GM12872 (cell line): Measurements from ENCODE around the gene PPP1R14D.
A peak's percentile ranks its signal among the peaks of the same experiment; 100 is the strongest.

Experiments
- TF ChIP-seq, protein P1 (sequence below): IDR thresholded peaks from 3 replicates; pipeline ENCODE4 v1.5.1; 2011; ENCODE audit warnings: low read depth, mild to moderate bottlenecking, low read length, moderate library complexity; ENCODE audit not compliant: insufficient read depth

The PPP1R14D gene

GRCh38 chr15:40828447-40829036, at the start of gene PPP1R14D:
TSS of gene PPP1R14D (minus strand) at chr15:40828708. CDS start at chr15:40828641, 67 bp downstream.
- TF ChIP-seq, protein P1, sequence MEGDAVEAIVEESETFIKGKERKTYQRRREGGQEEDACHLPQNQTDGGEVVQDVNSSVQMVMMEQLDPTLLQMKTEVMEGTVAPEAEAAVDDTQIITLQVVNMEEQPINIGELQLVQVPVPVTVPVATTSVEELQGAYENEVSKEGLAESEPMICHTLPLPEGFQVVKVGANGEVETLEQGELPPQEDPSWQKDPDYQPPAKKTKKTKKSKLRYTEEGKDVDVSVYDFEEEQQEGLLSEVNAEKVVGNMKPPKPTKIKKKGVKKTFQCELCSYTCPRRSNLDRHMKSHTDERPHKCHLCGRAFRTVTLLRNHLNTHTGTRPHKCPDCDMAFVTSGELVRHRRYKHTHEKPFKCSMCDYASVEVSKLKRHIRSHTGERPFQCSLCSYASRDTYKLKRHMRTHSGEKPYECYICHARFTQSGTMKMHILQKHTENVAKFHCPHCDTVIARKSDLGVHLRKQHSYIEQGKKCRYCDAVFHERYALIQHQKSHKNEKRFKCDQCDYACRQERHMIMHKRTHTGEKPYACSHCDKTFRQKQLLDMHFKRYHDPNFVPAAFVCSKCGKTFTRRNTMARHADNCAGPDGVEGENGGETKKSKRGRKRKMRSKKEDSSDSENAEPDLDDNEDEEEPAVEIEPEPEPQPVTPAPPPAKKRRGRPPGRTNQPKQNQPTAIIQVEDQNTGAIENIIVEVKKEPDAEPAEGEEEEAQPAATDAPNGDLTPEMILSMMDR, result no peak

DNA sequence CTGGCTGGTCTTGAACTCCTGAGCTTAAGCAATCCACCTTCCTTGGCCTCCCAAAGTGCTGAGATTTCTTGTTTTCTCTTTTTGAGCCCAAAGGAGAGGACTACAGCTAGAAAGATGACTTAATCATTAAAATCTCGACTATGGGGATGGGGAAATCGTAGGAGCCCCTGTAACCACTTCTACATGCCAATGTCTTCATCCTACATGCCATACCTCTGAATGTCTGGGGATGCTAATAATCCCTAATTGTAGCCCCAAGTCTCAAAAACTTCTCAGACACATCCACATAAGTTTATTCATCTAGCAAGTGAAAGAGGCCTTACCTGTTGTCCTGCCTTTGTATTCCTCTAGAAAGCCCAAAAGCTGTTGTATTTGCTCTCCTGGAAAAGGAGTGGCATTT, 49.2 kb upstream of the PPP1R14D start:
- TF ChIP-seq, protein P1, result no peak

DNA sequence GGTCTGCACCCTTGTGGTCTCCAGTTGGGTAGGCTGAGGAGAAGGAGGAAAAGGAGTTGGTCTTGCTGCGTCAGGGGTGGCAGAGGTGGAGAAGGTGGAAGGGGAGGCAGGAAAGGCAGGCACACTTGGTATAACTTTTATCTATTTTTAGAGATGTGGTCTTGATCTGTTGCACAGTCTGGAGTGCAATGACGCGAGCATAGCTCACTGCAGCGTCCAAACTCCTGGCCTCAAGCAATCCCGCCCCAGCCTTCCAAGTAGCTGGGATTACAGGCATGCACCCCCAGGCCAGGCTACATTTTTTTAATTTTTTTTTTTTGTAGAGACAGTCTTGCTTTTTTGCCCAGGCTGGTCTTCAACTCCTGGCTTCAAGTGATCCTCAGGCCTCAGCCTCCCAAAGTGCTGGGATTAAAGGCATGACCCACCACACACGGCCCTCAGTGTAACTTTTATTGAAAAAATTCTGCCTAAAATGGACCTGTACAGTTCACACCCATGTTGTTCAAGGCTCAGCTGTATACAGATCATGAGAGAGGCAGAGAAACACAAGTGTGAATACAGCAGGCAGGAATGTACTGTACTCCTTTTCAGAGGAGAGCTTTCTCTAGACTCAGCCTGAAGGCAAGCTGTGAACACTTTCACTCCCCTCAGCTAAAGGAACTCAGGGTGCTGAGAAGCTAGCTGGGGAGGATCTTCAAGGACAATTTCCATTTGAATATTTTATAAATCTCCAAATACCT, 47.7 kb upstream of the PPP1R14D start:
- TF ChIP-seq, protein P1, result no peak

GRCh38 chr15:40873694-40874561, 45.4 kb upstream of the PPP1R14D start, which contains the start of gene RHOV:
TSS of gene RHOV (minus strand) at chr15:40874234. CDS start at chr15:40874139, 95 bp downstream.
- TF ChIP-seq, protein P1, result peak; percentile 46; the same call in 2 of the 3 replicates

DNA sequence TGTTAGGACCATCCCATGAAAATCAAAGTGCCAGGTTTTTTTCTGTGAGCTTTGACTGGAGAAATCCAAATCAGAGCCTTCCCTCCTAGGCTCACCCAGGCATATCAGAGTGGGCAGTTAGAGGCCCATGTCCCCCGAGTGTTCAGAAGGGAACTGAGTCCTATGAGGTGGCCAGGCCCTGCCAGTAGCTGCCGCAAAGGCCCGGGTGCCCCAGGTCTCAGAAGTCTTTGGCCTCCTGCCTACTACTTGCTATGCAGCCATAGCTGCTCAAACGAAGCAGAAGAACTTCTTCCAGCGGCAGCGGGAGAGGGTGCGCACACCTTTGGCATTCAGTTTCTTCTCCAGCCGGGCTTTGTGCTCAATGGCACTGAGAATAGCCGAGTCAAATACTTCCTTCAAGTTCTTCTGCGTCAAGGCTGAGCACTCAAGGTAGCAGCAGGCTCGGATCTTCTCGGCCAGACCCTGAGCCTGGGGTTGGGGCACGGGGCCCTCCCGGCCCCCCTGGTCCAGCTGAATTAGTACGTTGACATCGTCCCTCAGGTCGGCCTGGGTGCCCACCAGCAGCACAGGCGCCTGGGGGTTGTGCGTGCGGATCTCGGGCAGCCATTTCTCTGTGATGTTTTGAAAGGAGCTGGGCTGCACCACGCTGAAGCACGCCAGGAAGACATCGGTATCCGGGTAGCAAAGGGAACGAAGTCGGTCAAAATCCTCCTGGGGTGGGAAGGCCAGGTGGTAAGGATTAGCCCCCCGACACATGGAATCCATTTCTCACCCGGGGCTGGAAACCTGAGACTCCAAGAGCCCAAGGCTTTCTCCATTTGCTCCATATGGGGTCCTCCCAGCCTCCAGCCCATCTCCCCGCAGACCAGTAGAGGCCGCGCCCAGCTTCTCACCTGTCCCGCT, 44.5 kb upstream of the PPP1R14D start:
- TF ChIP-seq, protein P1, result no peak

DNA sequence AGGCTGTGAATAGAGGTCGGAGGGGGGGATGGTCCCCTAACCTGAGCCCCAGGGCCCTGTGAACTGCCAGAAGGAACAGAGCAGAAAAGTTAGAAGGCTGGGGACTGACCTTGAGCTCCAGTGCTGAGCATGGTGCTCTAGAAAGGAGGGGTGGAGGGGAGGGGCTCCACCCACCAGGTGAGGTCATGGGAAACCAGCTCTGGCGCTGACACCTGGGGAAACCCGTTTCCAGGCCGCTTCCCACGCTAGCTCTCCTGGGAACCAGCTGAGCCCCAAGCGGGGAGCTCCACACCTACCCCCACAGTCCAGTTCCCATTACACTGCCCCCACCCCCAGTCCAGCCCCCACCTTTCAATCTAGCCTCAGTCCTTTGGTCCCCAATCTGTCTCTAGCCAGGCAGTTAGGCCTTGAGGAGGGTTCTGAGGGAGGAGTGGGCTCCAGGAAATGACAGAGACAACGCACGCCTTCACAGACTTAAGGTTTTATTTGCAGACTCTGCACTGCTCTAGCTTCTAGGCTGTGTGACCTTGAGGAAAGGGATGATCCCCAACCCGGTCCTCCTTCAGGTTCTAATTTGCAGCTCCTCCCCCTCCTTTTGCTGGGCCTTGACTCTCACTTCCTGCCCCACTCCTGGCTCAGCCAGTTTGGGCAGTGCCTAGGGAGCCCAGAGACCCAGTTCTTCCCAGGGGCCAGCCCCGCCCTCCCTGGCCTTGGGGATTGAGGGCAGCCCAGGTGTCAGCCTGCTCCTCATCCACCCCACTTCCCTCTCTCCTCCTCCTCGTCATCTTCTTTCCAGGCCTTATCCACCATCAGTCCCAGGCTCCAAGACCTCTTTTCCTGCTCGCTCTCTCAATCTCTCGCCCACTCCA, 43.5 kb upstream of the PPP1R14D start:
- TF ChIP-seq, protein P1, result no peak
